Measurements from ENCODE around the gene SMDT1.
"Not testable (repeated sequence)": the region's sequence is repeated elsewhere in the genome, so short reads cannot be mapped to it uniquely, and the experiment has no call there.

SMDT1 gene

DNA sequence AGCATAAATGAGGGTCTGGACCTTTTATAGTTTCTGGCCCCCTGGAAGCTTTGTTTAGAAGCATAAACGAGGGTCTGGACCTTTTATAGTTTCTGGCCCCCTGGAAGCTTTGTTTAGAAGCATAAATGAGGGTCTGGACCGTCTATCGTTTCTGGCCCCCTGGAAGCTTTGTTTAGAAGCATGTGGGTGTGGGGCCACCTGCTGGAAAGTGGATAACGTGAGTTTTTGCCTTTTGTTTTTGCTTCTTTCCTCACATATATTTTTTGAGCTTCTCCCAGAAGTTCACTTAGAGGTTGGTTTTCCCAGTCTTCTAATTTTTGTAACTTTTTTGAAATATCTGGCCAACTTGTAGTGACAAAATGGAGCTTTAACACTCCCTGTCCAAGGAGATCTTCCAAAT is 33.3 kb downstream of the SMDT1 start:
- DNase-seq, result peak; percentile 14 to 25

DNA sequence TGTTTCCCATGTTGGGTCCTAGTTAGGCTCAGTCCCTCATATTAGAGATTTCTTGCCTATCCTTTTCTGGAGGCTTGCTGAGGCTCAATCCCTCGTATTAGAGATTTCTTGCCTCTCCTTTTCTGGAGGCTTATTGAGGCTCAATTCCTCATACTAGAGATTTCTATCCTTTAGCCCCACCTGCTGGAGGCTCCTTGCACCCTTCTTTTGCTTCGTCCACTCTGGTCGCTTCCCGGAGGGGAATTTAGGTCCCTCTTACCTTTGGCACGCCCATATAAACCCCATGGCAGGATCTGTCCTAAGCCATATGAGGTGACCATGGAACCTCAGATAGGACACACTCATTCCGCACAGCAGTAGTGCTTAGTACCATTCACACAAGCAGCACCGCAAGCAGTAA is 35.2 kb downstream of the SMDT1 start:
- DNase-seq, result peak; percentile 63 to 78

DNA sequence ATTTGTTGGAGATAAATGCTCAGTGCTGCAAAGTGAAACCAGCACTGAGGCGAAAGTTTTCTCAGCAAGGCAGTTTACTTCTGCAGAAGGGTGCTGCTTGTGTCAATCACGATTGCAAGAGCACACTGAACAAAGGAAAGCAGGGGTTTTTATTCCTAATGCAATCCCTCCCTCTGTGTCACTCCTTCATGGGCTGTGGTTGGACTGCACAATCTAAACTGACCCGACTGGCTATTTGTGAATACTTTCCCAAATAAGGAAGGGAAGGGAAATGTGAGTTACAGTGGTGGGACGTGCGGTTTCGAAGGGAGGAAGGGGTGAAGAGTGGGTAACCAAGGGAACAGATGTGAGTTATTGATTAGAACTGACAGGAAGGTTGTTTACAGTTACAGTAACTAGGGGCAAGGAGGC is 35.9 kb downstream of the SMDT1 start:
- DNase-seq, result peak; percentile 89 to 91

DNA sequence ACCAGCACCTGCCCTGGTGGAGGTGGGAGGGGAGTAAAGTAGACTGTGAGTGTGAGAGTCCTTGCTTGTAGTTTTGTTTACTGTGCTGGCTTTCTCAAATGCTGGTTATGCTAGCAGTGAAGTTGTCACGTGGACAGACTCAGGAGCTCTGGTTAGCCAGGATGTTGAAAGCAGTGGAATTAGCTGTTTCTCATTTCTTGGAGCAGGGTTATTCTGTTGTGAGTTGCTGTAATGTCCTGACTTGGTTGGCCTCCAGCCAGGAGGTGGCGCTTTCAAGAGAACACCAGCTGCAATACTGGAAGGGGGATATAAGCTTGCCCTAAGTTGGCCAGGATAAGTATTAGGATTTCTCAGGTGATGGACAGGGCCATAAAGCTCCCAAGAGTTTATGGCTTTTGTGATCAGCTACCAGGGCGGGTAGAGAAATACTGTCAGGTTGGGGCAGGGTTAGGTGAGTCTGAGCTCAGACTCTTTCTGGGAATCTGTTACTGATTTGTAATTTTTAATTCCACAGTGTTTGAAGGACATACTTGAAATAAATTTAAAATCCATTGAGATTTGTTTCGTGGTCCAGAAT is 37.4 kb downstream of the SMDT1 start:
- no peak for DNase-seq

DNA sequence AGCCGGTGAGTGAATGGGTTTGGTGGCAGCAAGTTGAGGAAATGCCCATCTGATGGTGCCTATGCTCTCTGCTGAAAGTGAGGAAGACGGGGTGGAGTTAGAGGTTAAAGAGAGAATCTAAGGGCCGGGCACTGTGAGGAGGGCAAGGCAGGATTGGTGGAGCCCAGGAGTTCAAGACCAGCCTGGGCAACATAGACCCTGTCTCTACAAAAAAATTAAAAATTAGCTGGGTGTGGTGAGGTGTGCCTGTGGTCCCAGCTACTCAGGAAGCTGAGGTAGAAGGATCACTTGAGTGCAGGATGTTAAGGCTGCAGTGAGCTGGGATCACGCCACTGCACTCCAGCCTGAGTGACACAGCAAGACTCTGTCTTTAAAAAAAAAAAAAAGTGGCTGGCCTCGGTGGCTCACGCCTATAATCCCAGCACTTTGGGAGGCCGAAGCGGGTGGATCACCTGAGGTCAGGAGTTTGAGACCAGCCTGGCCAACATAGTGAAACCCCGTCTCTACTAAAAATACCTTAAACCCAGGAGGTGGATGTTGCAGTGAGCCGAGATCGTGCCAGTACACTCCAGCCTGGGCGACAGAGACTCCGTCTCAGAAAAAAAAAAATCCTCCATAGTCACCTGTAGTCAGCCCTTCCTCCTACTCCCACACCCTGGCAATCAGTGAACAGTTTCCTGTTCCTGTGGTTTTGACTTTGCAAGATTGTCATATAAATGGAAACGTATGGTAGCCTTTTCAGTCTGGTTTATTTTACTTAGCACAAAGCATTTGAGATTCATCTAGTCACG is 40.9 kb downstream of the SMDT1 start:
- DNase-seq, result peak; percentile 59 to 71

DNA sequence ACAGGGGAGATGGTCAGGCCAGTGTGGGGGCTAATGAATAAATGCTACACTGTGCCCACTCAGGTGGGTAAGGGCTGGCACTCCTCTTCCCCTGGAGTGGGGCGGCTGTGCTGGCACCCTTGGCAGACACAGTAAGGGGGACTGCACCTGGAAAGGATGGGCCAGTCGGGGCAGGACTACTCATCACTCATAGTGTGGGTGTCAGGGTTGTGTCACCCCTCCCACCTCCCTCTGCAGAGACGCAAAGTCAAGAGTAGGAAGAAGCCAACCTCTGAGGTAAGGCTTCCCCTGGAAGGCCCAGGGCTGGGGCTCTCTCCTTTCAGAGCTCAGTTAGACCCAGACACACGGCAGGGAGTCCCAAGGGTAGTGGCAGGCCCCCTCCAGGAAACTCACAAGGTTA is 44.0 kb downstream of the SMDT1 start:
- not testable (repeated sequence) for DNase-seq

DNA sequence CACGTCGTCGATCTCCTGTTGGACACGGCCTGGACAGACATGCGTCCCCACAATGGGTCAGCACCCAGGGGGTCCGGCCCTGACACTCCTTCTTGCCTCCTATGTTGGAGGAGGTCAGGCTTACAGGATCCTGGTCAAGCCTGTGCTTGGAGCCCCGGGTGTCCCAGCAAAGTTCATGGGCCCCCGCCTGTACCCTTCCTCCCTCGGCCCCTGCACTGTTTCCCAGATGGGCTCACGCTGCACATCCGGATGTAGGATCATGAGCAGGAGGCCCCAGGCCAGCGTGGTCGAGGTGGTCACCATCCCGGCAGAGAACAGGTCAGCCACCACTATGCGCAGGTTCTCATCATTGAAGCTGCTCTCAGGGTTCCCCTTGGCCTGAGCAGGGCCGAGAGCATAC is 48.1 kb downstream of the SMDT1 start:
- DNase-seq, result no peak

DNA sequence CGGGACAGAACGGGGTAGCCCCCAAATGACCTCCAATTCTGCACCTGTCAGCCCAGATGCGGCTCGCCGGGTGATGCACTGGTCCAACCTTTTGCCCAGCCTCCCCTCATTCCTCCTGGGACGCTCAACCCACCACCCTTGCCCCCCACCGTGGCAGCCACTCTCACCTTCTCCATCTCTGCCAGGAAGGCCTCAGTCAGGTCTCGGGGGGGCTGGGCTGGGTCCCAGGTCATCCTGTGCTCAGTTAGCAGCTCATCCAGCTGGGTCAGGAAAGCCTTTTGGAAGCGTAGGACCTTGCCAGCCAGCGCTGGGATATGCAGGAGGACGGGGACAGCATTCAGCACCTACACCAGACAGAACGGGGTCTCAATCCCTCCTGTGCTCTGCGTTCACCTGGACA is 48.5 kb downstream of the SMDT1 start:
- not testable (repeated sequence) for DNase-seq

DNA sequence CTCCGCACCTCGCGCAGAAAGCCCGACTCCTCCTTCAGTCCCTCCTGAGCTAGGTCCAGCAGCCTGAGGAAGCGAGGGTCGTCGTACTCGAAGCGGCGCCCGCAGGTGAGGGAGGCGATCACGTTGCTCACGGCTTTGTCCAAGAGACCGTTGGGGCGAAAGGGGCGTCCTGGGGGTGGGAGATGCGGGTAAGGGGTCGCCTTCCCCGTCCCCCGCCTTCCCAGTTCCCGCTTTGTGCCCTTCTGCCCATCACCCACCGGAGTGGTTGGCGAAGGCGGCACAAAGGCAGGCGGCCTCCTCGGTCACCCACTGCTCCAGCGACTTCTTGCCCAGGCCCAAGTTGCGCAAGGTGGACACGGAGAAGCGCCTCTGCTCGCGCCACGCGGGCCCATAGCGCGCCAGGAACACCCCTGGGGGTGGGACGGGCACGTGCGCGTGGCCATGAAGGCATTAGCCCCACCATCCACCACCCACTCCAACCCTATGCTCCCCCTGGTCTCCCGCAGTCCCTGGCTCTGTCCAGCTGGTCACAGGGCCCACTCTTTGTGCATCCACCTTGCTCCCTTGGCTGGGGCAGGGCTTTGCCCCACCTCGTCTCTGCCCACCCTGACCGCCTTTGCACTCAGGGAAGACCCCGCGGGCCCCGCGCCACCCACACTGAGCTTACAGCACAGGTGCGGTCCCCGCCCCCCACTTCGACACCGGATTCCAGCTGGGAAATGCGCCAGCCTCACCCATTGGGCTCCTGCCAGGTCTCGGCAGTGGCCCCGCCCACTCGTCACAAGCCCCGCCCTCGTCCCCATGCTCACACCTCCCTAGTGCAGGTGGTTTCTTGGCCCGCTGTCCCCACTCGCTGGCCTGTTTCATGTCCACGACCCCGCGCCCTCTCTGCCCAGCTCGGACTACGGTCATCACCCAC is 49.5 kb downstream of the SMDT1 start:
- DNase-seq, result not testable (repeated sequence)

DNA sequence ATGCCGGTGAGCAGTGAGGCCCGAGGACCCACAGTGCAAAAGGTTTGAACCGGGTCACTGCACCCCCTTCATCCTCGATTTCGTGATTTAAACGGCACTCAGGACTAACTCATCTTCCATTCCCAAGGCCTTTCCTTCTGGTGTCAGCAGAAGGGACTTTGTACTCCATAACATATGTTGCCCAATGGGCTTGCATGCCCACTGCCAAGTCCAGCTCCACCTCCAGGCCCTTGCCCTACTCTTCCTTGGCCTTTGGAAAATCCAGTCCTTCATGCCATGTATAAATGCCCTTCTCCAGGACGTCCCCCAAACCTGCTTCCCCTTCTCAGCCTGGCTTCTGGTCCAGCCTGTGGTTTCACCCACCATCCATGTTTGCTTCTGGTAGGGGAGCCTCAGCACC is 50.7 kb downstream of the SMDT1 start:
- not testable (repeated sequence) for DNase-seq

DNA sequence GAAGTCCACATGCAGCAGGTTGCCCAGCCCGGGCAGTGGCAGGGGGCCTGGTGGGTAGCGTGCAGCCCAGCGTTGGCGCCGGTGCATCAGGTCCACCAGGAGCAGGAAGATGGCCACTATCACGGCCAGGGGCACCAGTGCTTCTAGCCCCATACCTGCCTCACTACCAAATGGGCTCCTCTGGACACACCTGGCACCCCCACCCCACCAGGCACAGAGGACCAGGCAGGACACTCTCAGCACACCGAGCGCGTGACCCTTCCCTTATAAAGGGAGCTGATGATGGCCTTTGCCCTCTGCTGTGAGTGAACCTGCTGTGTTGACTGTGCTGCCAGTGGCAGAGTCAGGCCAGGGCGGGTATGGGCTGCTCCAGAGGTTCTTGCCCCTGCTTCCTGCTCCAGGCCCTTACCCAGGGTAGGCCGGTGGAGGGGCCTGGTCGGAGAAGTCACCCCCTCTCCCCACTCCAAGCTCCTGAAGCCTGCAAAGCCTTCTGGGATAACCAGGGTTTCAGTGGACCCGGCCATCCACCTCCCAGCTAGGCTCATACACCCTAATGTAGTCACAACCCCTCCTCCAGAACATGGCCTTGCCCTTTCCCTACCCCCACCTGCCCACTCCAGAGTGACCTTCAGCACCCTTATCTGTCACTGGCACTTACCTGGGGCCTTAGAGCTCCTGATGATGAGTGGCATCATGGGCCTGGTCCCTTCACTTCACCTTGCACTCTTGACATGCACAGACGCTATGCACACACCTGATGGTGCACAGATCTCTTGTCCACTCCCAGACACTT is 51.3 kb downstream of the SMDT1 start, which contains the start of gene CYP2D6:
CYP2D6 (minus strand) TSS at position 172 of the 793 bp plus-strand sequence; CDS start at position 153, 19 bp downstream.
- not testable (repeated sequence) for DNase-seq

DNA sequence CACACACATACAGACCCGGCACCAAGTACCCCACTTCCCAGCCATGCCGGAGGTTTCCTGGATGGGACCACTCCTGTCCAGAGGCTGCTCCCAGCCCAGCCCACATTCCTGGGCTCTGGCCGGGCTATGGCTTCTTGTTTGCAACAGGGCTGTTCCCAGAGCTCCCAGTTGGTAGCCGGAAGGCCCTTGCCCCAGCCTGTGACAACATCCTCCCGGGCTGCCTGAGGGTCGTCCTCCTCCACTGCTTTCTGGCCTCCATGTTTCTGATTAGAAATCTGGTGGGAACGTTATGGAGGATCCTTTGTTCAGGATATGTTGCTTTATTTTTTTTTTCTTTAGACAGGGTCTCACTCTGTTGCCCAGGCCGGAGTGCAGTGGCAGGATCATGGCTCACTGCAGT is 52.1 kb downstream of the SMDT1 start:
- DNase-seq, result no peak

DNA sequence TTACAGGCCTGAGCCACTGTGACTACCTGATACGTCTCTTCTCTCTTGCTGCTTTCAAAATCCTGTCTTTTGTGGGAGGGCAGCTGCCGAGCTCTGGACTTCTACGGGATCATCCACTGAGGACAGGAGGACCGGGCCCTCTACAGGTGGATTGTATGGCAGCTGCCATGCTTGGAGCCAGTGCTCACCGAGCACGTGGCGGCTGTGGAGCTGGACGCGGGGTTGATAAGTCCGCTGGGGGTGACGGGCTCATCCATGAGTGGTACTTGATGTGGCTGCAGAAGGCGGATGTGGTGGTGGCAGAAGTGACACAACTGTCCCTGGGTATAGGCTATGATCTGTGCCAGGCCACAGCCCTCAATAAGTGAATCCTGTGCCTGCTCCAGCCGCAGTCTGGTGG is 53.0 kb downstream of the SMDT1 start:
- no peak for DNase-seq

Measured in Kasumi-1 (cell line).